GM12878 (cell line): ENCODE data around the gene NCAPD3. TPM values are rescaled to one million over a fixed set of nuclear protein-coding genes. Genes with fewer than 3 reads are reported as not detected.

ENCODE experiments used
- ATAC-seq: fragments of 200-7000 bp; cut with Tn5 transposase; 3 replicates; pipeline ENCODE4 v1.9.1; 2020; ENCODE audit warnings: mild to moderate bottlenecking, moderate library complexity
- BruUV-seq: library from RNA; stranded (reverse); fragments of 400-500 nt; replicated peaks from 2 replicates; lab custom pipeline; 2021; lab: Mats Ljungman, UMichigan
- CTCF ChIA-PET: fragments of 300-600 bp; sonication (Branson Sonifier 250); formaldehyde crosslinking; extraction: SDS; loops from one replicate; lab custom pipeline; 2021; ENCODE audit warnings: inconsistent platforms; lab: Yijun Ruan, JAX
- POLR2A ChIA-PET: fragments of 350-600 bp; formaldehyde crosslinking; extraction: SDS; loops from one replicate; lab custom pipeline; 2021; ENCODE audit warnings: inconsistent platforms; lab: Charles Lee
- RAD21 ChIA-PET: fragments of 300-600 bp; sonication (Branson Sonifier 250); formaldehyde crosslinking; loops from one replicate; lab custom pipeline; 2023; ENCODE audit warnings: antibody characterized with exemption; ENCODE audit not compliant: unreplicated experiment; lab: Charles Lee
- SMC1A ChIA-PET: fragments of 300-600 bp; sonication (Branson Sonifier 250); formaldehyde crosslinking; loops from one replicate; lab custom pipeline; 2023; ENCODE audit not compliant: unreplicated experiment, uncharacterized antibody; lab: Charles Lee
- DNase-seq: peaks from one replicate; pipeline ENCODE4 v3.0.0-alpha.2; 2011; ENCODE audit warnings: low read depth, low spot score
- FAIRE-seq: peaks from 3 replicates; lab custom pipeline; 2011; peaks lifted over from hg19 to GRCh38; lab: Jason Lieb, UNC
- H2AFZ ChIP-seq: 2 replicates; pipeline ENCODE4 v1.6.0; 2011; ENCODE audit warnings: low read depth, low read length, control low read depth; ENCODE audit not compliant: control insufficient read depth
- H3K27ac ChIP-seq: 2 replicates; pipeline ENCODE4 v1.5.1; 2011; ENCODE audit warnings: control low read depth; ENCODE audit not compliant: control insufficient read depth, insufficient read depth
- H3K27me3 ChIP-seq, 2 experiments: replicated peaks in 1 of 2; 2 replicates each; pipeline versions ENCODE4 v1.6.0 to v1.6.1; 2011; ENCODE audit warnings: low read length in 1 of 2; ENCODE audit not compliant: control insufficient read depth in 2 of 2, insufficient read depth in 2 of 2
- H3K36me3 ChIP-seq, 2 experiments: 2 replicates each; pipeline ENCODE4 v1.5.1; 2011; ENCODE audit warnings: low read length in 1 of 2; ENCODE audit not compliant: control insufficient read depth in 2 of 2, insufficient read depth in 2 of 2
- H3K4me1 ChIP-seq: 2 replicates; pipeline ENCODE4 v1.6.1; 2011; ENCODE audit warnings: mild to moderate bottlenecking, low read length, moderate library complexity, mixed read lengths; ENCODE audit not compliant: control insufficient read depth, insufficient read depth
- H3K4me2 ChIP-seq: 2 replicates; pipeline ENCODE4 v1.6.0; 2011; ENCODE audit warnings: control low read depth; ENCODE audit not compliant: control insufficient read depth, insufficient read depth
- H3K4me3 ChIP-seq: fragments of 200-600 bp; sonication (generic); 2 replicates; pipeline ENCODE4 v1.5.1; 2016
- H3K79me2 ChIP-seq: 2 replicates; pipeline ENCODE4 v1.6.0; 2011; ENCODE audit warnings: low read length; ENCODE audit not compliant: control insufficient read depth, insufficient read depth
- H3K9ac ChIP-seq: 2 replicates; pipeline ENCODE4 v1.8.0; 2011; ENCODE audit warnings: low read length, control low read depth, mixed read lengths; ENCODE audit not compliant: control insufficient read depth, insufficient read depth
- H3K9me3 ChIP-seq: replicated peaks from 3 replicates; pipeline ENCODE4 v1.5.1; 2011; ENCODE audit warnings: mild to moderate bottlenecking, low read length; ENCODE audit not compliant: control insufficient read depth, insufficient read depth
- H4K20me1 ChIP-seq: 2 replicates; pipeline ENCODE4 v1.6.0; 2011; ENCODE audit not compliant: control insufficient read depth, insufficient read depth
- FOXK2 ChIP-seq: fragments of 450-650 bp; IDR thresholded peaks from 2 replicates; pipeline ENCODE4 v1.6.1; 2017; ENCODE audit warnings: mild to moderate bottlenecking, moderate library complexity
- HCFC1 ChIP-seq: fragments of 150-350 bp; IDR thresholded peaks from 2 replicates; pipeline ENCODE4 v1.6.1; 2014; ENCODE audit warnings: low read length
- NFYA ChIP-seq: IDR thresholded peaks from 2 replicates; pipeline ENCODE4 v1.6.1; 2011; ENCODE audit warnings: low read depth, mild to moderate bottlenecking, low read length, improper control_type of control experiment, borderline replicate concordance
- TARDBP ChIP-seq: IDR thresholded peaks from 2 replicates; pipeline ENCODE4 v1.6.1; 2016; ENCODE audit warnings: borderline replicate concordance
- WGBS: methylation state at CpG from one replicate; pipeline ENCODE4 v1.1.6; 2016; ENCODE audit warnings: low lambda C conversion rate; ENCODE audit not compliant: insufficient replicate concordance, insufficient coverage; ENCODE audit errors: missing lambda C conversion rate; 5-methylcytosine and 5-hydroxymethylcytosine counted together
- in situ Hi-C: fragments of 300-500 bp; cut with MboI; formaldehyde crosslinking; loops from 9 replicates; pipeline ENCODE4 v1.14.3; 2018; ENCODE audit warnings: mixed read lengths
- intact Hi-C: fragments of 100-400 bp; cut with micrococcal nuclease; formaldehyde crosslinking; loops from one replicate; pipeline ENCODE4 v1.14.2; 2022; ENCODE audit not compliant: unreplicated experiment
- polyA plus RNA-seq, 11 experiments: library from polyadenylated mRNA; depleted of rRNA in 4 of 11; unstranded in 6 of 11; stranded (reverse) in 5 of 11; fragments of >200 nt; fragmentation: Nextera tagmentation in 4 of 11; fragmentation: Illumina TruSeq in 1 of 11; extraction: Ambion mirVana in 4 of 11; extraction: Trizol in 1 of 11; gene quantifications; 1 replicate in 1 of 11; 2 replicates in 10 of 11; pipeline versions ENCODE4 v1.2.1 to v1.2.3, GENCODE V29; 2011 to 2016; ENCODE audit warnings: inconsistent platforms in 2 of 11, missing spikeins in 2 of 11, low read depth in 1 of 11
- total RNA-seq, 4 experiments: library from RNA; depleted of rRNA in 3 of 4; stranded (reverse); fragments of >200 nt in 3 of 4; fragmentation: Illumina TruSeq in 1 of 4; extraction: Trizol in 1 of 4; gene quantifications; 2 replicates each; pipeline versions ENCODE4 v1.2.1 to v1.2.3, GENCODE V29; 2013 to 2021
- TF ChIP-seq, protein P1 (sequence below): IDR thresholded peaks from 2 replicates; pipeline ENCODE4 v1.6.1; 2011; ENCODE audit warnings: borderline replicate concordance, low read depth, mild to moderate bottlenecking, moderate library complexity, low read length; ENCODE audit not compliant: insufficient read depth, poor library complexity, severe bottlenecking

NCAPD3 gene
- total and polyA plus RNA-seq, 10 of the 15 experiments (the other 5 are each of a cell fraction or from before 2014, with no cell fraction given), result 14.9 to 58.2 (median 48.2) TPM

GRCh38 chr11:134205729-134206128, 18.0 kb downstream of the NCAPD3 start:
- Histone ChIP-seq H3K4me3 (no peak overlapping the region), H3K27me3 (no peaks in the 10 kb centered on the region), H2AFZ (no peak overlapping the region), H3K9ac (no peak overlapping the region), H3K36me3 (peaks cover 12 to 33% of the 10 kb centered on the region in 2 experiments), H4K20me1 (no peaks in the 10 kb centered on the region; the same call in 1 of the 2 replicates), H3K79me2 (no peaks in the 10 kb centered on the region; the same call in 1 of the 2 replicates), H3K4me1 (no peaks in the 10 kb centered on the region), H3K4me2 (no peak overlapping the region), H3K27ac (no peak overlapping the region), H3K9me3 (no peaks in the 10 kb centered on the region)
- intact Hi-C loops (loop anchor here (10.0 kb wide), 2 partner anchors 49 to 149 kb away; partner anchors contain the start of genes ACAD8 and THYN1), in situ Hi-C loops (no loop called here)
- ATAC-seq (no peak), FAIRE-seq (no peak), DNase-seq (no peak)
- ChIA-PET POLR2A (no interaction called here), RAD21 (no interaction called here), CTCF (interaction anchor here (1.4 to 6.7 kb wide), 2 partner anchors 11 to 39 kb away, joined by 4 to 56 read pairs; no protein-coding TSS in a partner anchor), SMC1A (interaction anchor here (0.6 to 1.9 kb wide), 3 partner anchors 11 to 25 kb away, joined by 3 to 6 read pairs (median 3); partner anchors contain the start of gene NCAPD3)
- WGBS, result 100% methylated on average over 9 of the region's 9 CpGs
- no peak for TF ChIP-seq TARDBP
- TF ChIP-seq, protein P1, sequence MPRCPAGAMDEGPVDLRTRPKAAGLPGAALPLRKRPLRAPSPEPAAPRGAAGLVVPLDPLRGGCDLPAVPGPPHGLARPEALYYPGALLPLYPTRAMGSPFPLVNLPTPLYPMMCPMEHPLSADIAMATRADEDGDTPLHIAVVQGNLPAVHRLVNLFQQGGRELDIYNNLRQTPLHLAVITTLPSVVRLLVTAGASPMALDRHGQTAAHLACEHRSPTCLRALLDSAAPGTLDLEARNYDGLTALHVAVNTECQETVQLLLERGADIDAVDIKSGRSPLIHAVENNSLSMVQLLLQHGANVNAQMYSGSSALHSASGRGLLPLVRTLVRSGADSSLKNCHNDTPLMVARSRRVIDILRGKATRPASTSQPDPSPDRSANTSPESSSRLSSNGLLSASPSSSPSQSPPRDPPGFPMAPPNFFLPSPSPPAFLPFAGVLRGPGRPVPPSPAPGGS, result peak; percentile 23
- no peak for TF ChIP-seq FOXK2
- TF ChIP-seq HCFC1, result no peak
- TF ChIP-seq NFYA, result no peak
- no TSS peak for BruUV-seq
